Gastroesophageal sphincter (tissue), 3 donors: ENCODE results near the gene ZBTB21.

Experiments
- EP300 ChIP-seq: sonication (generic); formaldehyde crosslinking; IDR thresholded peaks from one replicate; pipeline ENCODE4 v1.6.1; 2017; ENCODE audit warnings: antibody characterized with exemption, mild to moderate bottlenecking
- POLR2A ChIP-seq, 2 donors: fragments of 450-650 bp; IDR thresholded peaks; one replicate each; pipeline ENCODE4 v1.6.1; 2017; ENCODE audit warnings: antibody characterized with exemption in 2 of 2, mild to moderate bottlenecking in 2 of 2, moderate library complexity in 1 of 2
- POLR2AphosphoS5 ChIP-seq: sonication (generic); formaldehyde crosslinking; IDR thresholded peaks from one replicate; pipeline ENCODE4 v1.6.1; 2017; ENCODE audit warnings: antibody characterized with exemption
- TF ChIP-seq, protein P1 (sequence below), 4 experiments: fragments of 200-600 bp in 2 of 4; fragments of 450-650 bp in 2 of 4; sonication (generic) in 1 of 4; IDR thresholded peaks; one replicate each; pipeline ENCODE4 v1.5.1; 2017 to 2019; ENCODE audit warnings: antibody characterized with exemption in 4 of 4, mild to moderate bottlenecking in 2 of 4, moderate library complexity in 2 of 4

DNA sequence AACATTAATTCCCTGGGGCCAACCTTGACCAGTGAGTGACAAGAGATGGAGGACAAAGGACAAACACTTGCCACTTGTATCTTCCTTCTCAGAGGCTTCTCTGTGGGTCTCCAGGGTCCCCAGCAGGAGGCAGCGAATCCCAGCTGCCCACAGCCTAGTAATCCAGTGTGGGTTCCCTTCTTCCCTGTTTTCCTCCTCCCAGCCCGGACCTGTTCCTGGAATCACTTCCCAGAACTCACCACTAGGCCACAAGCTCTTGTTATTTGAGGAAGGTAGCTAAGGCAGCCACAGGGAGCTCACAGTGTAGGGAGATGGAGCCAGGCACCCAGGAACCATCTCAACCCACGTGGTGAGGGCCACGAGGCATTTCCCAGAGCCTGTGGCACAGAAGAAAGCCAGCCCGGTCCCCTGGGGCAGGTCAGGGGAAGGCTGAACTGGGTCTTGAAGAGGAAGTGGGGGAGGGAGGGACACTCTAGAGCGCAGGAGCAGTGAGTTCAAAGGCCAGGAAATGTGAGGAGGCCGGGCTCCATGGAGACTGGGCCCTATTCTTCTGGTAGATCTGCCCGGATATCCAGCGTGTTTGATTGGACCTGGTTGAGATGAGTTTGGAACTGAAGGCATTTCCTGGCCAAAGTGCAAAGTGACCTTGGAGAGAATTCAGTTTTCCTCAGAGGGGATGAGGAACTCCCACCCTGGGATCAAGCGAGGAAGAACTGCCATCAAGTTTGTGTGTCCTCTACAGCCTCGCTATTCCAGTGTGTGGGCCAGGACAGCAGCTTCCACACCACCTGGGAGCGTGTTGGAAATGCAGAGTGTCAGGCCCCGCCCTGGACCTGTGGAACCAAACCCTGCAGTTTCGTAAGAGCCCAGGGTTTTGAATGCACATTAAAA, 36.1 kb downstream of the ZBTB21 start:
- TF ChIP-seq POLR2A (IDR thresholded peaks at IDR 0.05), result no peak
- TF ChIP-seq, protein P1, sequence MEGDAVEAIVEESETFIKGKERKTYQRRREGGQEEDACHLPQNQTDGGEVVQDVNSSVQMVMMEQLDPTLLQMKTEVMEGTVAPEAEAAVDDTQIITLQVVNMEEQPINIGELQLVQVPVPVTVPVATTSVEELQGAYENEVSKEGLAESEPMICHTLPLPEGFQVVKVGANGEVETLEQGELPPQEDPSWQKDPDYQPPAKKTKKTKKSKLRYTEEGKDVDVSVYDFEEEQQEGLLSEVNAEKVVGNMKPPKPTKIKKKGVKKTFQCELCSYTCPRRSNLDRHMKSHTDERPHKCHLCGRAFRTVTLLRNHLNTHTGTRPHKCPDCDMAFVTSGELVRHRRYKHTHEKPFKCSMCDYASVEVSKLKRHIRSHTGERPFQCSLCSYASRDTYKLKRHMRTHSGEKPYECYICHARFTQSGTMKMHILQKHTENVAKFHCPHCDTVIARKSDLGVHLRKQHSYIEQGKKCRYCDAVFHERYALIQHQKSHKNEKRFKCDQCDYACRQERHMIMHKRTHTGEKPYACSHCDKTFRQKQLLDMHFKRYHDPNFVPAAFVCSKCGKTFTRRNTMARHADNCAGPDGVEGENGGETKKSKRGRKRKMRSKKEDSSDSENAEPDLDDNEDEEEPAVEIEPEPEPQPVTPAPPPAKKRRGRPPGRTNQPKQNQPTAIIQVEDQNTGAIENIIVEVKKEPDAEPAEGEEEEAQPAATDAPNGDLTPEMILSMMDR (IDR thresholded peaks at IDR 0.05), result no peak
- TF ChIP-seq EP300, result no peak
- no peak for TF ChIP-seq POLR2AphosphoS5
